OCI-LY3 (cell line): Measurements from ENCODE around the gene COL20A1.

ENCODE experiments used
- CTCF ChIP-seq: fragments of 200-600, 300-600 bp; sonication (generic); IDR thresholded peaks from 2 replicates; pipeline ENCODE4 v1.5.1; 2014; ENCODE audit warnings: antibody characterized with exemption, low read length, low read depth
- EZH2phosphoT487 ChIP-seq: fragments of 200-600 bp; shearing (Covaris generic); IDR thresholded peaks from 2 replicates; pipeline ENCODE4 v1.6.1; 2018; ENCODE audit warnings: antibody characterized with exemption, mixed run types, low read depth

GRCh38 chr20:63376283-63377250 is 83.6 kb downstream of the COL20A1 start:
- TF ChIP-seq CTCF, result no peak
- TF ChIP-seq EZH2phosphoT487, result no peak
